ENCODE measurements around the gene AK8.

DNA sequence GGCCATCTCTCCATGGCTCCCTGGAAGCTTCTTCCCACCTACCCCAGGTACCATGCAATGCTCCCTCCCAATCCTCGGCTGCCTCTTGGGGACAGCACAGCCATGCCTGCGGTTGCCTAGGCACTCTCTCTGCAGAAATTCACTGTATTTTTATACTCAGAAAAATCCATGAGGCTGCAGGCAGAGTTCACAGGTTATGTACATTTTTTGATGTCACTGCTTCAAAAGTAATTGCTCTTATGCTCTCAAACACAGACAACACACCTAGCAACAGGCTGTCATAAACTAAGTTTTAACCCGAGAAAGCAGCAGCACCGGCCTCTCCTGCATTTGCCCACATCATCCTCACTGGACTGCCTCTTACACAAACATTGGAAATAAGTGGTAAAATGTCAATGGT is 102.4 kb downstream of the AK8 start:
- no peak for TF ChIP-seq POLR2AphosphoS5 (IDR thresholded peaks at IDR 0.05)
- TF ChIP-seq, protein P1, sequence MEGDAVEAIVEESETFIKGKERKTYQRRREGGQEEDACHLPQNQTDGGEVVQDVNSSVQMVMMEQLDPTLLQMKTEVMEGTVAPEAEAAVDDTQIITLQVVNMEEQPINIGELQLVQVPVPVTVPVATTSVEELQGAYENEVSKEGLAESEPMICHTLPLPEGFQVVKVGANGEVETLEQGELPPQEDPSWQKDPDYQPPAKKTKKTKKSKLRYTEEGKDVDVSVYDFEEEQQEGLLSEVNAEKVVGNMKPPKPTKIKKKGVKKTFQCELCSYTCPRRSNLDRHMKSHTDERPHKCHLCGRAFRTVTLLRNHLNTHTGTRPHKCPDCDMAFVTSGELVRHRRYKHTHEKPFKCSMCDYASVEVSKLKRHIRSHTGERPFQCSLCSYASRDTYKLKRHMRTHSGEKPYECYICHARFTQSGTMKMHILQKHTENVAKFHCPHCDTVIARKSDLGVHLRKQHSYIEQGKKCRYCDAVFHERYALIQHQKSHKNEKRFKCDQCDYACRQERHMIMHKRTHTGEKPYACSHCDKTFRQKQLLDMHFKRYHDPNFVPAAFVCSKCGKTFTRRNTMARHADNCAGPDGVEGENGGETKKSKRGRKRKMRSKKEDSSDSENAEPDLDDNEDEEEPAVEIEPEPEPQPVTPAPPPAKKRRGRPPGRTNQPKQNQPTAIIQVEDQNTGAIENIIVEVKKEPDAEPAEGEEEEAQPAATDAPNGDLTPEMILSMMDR (IDR thresholded peaks at IDR 0.05) = no peak
- TF ChIP-seq POLR2A (IDR thresholded peaks at IDR 0.05) = no peak
- TF ChIP-seq EP300 (IDR thresholded peaks at IDR 0.05) = no peak
